ENCODE results near the gene RAB7B.

Gene RAB7B

DNA sequence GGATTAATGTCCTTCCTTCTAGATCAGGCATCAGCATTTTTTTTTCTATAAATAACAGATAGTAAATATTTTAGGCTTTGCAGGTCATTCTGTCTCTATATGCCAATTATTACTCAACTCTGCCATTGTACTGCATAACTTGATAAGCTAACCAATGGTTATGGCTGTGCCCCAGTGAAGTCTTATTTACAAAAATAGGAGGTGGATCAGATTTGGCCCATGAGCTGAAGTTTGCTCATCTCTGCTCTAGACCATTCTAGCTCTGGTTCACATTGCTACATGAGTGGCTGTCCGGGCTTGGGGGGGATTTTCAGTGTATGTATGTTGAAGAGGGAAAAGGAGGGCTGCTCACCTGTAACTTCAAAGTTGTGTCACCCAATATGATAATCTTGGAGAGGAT is 10.1 kb downstream of the RAB7B start:
- peak in 1 of 3 donors; percentile 25 for DNase-seq

DNA sequence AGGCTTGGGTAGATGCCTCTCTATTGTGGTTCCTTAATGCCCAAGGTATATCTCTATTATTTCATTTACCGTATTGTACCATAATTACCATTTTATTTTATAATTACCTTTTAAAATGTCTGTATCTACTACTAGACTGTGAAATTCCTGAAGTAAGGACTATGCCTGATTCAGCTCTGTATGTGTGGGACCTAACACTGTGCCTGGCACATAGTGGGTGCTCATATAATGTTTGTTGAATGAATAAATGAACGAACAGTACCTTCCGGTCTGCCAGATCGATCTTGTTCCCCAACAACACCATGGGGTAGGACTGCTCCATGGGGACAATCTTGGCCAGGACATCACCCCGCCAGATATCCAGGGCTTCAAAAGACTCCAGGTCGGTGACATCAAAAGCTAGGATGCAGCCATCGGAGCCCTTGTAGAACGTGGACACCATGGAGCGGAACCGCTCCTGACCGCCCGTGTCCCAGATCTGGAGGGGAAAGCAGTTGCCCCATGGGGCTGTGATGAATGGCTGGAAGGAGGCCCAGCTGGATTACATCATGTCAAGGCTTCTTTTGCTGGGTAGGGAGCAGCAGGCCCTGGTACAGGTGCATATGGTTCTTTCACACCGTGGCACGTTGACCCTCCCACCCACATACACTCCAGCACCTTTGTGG is 10.8 kb downstream of the RAB7B start:
- DNase-seq, result no peak

GRCh38 chr1:205991237-205991636 is 12.0 kb downstream of the RAB7B start:
- peak in 1 of 3 donors; percentile 43 for DNase-seq

- no peak for DNase-seq
Measured at GRCh38 chr1:205990226-205990625, 13.0 kb downstream of the RAB7B start.

DNA sequence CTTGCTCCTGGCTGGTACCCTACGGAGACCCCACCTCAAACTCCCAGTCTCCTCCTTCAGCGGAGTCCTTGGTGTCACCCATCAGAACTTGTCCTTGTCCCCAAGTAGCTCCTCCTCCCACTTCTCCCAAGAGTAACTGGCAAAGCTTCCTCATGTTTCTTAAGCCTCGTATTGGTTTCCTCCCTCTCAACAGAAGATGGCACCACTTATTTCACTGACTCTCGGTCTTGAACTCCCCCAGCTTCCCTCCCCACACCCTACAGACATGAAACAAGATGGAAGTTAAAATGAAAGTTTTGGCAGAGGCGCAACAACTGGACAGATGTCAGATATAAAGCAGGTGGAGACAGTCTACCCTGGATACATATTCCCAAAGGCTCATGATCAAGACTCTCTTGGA is 13.4 kb downstream of the RAB7B start:
- DNase-seq, result peak in 1 of 3 donors; percentile 23

DNA sequence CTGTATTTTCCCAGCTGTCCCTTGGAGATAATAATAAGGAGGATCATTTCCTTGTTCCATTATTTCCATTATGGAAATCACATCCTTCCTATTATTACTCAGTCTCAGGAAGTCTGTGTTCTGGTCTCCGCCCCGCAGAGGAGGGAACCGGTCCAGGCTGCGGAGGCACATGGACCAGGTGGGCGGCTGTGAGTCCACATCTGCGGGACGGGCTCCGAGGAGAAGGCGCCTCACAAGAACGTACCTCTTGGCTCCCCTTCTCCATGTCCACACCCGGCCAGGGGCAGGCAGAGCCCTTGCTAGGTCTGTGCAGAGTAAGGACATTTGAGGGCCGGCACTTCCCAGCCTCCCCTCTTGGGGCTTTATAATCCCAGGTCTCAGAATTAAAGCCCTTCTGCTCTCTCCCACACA is 14.6 kb downstream of the RAB7B start:
- DNase-seq, result peak in 1 of 3 donors; percentile 35

DNA sequence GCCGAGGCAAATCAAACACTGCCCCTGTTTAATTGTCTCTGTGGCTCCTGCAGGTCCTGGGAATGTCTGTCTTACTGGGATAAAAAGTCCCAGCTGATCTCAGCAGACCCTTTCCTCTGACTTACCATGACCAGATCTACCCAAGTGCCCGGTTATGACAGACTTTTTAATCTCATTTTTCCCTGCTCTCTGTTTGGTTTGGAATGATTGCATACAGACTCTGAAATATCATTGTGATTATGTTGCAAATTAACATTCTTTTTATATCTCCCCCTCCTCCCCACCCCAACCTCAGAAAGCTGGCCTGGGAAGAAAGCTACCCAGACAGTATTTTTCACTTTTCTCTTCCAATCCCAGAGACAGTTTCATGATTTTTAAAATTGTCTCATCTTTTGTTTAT is 16.3 kb downstream of the RAB7B start:
- DNase-seq, result peak in 1 of 3 donors; percentile 17

DNA sequence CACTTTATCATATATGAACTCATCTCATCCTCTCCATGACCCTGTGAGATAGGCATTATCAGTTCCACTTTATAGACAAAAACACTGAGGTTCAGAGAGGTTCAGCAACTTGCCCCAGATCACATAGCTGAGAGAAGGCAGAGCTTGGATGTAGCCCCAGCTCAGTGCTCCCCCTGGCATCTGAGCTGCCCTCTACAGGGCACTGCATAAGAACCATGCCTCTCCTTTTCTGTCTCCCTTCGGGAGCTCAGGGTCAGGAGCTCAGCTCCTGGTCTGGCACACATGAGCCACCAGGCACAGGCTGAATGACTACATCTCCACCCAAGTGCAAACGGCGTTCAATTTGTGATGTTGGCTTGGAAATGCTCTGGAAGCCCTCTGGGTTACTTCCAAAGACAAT is 16.9 kb downstream of the RAB7B start:
- peak in 1 of 3 donors; percentile 34 for DNase-seq

- peak in 1 of 3 donors; percentile 27 for DNase-seq
Measured at GRCh38 chr1:205985330-205986005, 17.7 kb downstream of the RAB7B start.

DNA sequence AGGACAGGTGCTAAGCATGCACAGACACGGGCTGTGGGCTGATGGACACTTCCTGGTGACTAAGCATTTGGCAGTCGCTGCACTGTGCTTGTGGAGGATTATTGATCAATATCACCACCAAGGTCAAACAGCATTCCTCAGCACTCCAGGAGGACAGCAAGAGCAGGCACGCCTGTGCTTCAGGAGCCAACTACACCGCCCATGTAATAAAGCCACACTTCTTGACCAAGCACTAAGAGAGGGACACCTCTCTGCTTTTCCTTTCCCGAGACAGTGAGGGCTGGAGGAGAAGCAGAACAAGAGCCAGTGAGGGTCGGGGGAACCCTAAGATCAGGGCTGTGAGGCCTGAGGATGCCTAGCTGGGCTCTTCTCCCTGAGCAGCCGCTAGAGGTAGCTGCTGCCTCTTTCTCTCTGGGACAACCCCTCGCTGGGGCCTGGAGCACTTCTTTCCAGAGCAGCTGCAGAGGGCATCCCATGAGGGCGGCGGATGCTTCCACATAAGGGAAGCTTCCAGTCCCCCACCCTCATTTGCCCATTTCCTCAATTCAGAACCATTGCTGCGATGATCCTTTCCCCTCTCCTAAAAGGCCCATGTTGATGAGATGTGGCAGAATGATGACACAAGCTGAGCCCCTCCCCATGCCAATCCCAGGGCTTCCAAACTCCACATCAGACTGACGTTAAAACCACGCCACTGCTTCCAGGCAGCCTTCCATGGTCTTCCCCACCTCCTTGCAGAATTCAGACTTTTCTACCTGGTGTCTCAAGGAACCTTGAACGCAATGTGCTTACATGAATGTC is 19.1 kb downstream of the RAB7B start:
- DNase-seq, result peak; percentile 72 to 79 (median 75)

- DNase-seq, result peak in 1 of 3 donors; percentile 15
Measured at GRCh38 chr1:205981257-205981656, 21.9 kb downstream of the RAB7B start.

DNA sequence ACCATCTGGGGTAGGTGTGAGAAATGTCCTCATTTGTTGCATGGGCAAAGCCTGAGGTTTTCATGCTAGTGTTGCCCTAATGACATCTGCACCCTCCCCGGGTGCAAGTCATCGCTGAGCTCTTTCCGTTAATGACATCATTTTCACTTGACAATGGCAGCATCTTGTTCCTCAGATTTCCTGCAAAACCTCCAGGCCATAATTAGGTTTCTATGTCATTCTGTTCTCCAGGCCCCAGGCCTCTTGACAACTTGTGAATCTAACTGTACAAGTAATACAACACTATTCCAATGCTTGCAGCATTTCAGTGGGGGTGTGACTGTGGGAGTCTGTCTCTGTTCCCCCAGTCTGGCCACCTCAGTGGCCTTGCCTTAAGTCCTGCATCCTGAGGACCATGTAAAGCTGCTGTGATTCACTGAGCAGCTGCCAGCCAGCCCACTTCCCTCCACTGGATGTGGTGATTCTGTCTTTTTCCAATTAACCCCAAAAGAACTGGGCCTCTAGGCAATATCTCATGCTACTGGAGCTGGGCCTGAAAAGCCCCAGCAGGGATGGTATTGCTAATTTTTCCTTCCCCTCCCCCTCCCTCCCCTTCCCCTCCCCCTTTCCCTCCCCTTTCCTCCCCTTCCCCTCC is 22.8 kb downstream of the RAB7B start:
- peak; percentile 56 to 65 (median 60) for DNase-seq

- peak in 1 of 3 donors; percentile 17 for DNase-seq
Measured at GRCh38 chr1:205979301-205979700, 23.9 kb downstream of the RAB7B start.

DNA sequence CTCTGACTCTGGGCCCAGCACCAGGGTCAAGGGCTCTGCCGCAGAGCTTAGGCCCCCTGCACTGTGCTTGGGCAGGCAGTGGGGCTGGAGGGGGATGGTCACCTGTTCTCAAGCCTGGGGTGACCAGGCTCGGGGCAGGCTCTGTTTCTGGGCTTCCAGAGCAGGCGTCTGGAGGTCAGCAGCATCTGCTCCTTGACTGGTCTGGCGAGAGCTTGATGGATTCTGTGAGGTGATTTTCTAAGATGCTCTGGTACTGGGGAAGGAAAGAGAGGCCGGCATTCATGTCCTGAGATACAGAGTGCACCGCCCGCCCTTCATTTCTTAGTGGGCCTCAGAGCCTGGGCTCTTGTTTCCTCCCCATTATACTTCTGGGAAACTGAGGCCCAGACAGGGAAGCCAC is 24.5 kb downstream of the RAB7B start:
- peak in 2 of 3 donors; percentile 20 to 21 for DNase-seq

- DNase-seq, result peak; percentile 80 to 86 (median 81)
Measured at GRCh38 chr1:205977402-205978014, 25.7 kb downstream of the RAB7B start.

DNA sequence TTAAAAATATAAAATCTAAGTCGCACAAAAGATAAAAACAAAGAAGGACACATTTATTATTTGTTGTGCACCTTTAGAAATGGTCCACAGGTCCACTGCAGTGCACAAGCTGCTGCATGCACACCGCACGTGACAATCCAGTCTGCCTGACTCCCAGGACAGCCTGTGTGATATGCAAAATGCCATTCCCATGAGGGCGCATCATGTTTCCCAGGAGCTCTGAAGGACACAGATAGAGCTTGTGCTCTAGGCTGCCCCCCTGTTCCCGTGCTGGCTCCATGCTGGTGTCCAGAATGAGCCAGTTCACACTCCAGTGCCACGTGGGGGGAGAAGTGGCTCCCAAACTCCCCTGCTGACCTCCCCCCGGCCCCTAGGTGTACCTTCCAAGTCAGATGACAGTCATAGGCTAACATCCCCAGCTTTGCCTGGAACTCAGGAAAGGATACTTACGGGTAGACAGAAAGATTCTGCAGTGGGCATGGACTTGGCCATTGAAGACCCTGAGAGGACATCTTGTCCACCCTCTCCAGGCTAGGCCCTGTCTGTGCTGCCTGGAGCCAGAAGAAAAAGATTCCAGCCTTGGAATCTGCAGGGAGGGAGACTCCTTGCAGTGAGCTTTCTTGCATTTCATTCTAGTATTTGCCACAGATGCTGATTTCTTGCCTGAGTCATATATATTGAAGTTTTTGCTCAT is 26.3 kb downstream of the RAB7B start:
- peak in 2 of 3 donors; percentile 35 to 43 for DNase-seq

- DNase-seq, result no peak
Measured at GRCh38 chr1:205976036-205976435, 27.2 kb downstream of the RAB7B start.

DNA sequence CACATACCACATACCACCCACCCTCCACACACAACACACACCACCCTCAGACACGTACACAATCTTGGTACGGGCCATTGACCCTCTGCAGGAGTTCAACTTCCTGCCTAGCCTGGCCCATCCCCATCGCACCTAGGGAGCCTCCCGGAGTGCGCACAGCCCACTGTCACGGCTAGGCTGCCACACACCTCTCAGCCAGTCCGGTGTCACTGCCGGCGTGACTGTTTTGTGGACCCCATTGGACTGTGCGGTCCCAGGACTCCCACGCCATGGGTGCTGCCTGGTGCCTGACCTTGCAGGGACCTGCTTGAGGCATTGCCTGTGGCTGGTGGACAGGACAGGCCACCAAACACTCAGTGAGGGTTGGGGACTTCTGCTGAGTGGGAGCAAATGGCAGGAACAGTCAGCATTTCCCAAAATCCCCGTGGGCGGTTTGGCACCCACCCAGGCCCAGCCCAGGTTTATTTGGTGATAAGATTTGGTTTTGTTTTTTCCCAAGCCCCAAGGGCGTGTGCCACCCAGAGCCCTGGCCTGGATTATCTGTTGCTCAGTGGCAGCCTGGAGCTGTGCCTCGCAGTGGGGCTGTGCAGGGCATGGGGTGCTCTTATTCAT is 27.7 kb downstream of the RAB7B start:
- DNase-seq, result peak; percentile 72 to 82 (median 73)

DNA sequence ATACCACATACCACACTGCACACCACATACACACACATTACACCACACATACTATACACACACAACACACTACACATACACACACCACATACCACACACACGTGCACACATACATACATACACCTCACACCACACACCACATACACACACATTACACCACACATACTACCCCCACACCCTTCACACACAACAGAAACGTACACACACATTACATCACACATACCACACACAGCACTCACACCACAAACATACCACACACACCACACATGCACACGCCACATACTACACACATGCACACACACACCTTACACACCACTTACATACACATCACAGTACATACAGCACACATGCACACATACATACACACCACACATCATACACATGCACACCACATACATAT is 28.5 kb downstream of the RAB7B start:
- no peak for DNase-seq

DNA sequence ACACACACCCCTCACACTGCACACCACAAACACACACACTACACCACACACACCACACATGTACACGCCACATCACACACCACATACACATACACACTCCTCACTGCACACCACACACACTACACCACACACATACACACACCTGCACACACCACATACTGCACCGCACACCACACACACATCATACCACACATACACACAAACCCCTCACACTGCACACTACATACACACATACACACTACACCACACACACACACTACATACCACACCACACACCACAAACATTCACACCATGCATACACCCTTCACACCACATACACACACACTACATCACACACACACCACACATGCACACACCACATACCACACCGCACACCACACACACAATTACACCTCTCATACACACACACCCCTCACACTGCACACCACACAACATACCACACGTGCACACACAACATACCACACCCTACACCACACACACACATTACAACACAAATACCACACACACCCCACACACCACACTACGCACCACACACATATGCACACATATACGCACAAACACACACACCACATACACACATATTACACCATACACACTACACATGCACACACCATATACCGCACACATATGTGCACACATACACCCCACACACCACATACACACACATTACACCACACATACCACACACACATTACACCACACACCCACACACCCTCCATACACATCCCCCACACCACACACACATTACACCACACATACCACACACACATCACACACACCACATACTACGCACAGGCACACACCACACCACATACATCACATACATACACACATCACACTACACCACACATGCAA is 29.6 kb downstream of the RAB7B start:
- DNase-seq, result peak in 2 of 3 donors; percentile 10 to 17

Measured in suppressor macrophage treated with lipopolysaccharide for 1 hour (primary cell).